HG03060 (cell line): ENCODE results near the gene PIGT.
"Not testable (repeated sequence)": the region's sequence is repeated elsewhere in the genome, so short reads cannot be mapped to it uniquely, and the experiment has no call there.

ENCODE experiments used
- ATAC-seq: cut with Tn5 transposase; IDR thresholded peaks from one replicate; pipeline ENCODE4 v1.9.1; 2021; ENCODE audit warnings: low read depth, moderate number of reproducible peaks; ENCODE audit not compliant: unreplicated experiment

The PIGT gene

DNA sequence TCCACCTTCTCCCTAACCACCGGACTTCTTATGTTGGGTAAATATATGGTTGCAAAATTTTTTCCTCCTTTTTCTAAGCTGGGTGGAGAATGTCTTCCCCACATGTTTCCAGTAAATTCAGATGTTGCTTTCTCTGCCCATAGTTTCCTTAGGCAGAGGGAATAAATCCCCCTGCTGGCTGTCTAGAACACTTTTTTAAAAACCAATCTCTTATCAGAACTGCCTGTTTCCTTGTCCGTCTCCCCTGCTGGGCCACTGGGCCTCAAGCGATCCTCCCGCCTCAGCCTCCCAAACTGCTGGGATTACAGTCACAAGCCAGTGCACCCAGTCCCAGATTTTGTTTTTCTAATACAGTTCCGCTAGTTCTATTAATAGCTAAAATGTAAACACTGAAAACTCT is 43.7 kb downstream of the PIGT start:
- no peak for ATAC-seq

DNA sequence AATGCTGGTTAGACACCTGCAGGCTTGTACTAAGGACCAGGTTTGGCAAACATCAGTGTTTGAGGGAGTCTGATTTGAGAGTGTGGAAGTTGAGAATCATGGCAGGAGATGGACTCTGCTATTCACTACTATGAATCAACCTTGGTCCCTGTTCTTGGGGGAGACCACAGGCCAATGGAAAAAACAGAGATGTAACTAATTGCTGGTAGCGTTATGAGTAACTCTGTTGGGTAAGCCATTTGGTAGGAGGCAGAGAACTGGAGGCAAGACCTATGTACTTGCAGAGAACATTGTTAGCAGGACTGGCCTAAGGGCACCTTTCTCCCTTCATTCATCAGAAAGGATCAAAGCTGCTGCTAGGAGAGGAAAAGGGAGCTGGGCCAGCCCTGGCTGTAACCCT is 45.3 kb downstream of the PIGT start:
- ATAC-seq = no peak

DNA sequence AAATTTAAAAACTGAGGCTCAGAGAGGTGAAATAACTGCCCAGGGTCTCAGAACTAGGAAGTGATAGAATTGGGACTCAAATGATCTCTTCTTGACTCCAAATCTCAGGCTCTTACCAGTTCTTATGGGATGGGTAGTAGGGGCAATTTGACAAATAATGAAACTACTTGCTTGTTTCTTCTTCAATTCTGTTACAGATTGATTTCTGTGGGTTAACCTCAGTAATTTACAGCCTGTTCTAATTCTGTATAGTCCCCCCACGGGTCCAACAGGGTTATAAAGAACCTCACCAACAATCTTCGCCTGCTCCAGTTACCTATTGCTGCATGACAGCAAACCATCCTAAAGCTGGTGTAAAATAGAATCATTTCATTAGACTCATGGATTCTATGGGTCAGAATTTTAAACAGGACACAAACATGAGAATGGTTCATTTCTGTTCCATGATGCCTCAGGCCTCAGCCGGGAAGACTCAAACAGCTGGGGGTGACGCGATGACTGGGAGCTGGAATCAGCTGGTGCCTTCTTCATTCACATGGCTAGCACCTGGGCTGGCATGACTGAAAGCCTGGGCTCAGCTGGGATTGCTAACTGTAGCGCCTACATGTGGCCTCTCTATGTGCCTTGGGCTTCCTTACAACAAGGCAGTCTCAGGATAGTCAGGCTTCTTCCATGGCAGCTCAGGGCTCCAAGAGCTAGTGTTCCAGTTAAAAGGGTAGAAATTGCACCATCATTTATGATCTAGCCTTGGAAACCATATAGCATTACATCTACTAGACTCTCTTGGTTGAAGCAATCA is 47.0 kb downstream of the PIGT start:
- no peak for ATAC-seq

DNA sequence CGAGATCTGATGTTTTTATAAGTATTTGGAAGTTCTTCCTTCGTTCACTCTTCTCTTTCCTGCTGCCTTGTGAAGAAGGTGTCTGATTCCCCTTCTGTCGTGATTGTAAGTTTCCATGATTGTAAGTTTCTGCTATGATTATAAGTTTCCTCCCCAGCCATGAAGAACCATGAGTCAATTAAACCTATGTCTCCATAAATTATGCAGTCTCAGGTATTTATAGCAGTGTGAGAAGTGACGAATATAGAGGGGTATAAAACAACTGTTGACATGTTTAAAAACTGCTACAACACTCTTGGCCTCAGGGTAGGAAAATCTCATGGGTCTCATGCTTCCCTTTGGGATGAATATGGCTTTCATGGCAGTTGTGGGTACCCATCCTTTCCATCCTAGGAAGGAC is 47.8 kb downstream of the PIGT start:
- no peak for ATAC-seq

DNA sequence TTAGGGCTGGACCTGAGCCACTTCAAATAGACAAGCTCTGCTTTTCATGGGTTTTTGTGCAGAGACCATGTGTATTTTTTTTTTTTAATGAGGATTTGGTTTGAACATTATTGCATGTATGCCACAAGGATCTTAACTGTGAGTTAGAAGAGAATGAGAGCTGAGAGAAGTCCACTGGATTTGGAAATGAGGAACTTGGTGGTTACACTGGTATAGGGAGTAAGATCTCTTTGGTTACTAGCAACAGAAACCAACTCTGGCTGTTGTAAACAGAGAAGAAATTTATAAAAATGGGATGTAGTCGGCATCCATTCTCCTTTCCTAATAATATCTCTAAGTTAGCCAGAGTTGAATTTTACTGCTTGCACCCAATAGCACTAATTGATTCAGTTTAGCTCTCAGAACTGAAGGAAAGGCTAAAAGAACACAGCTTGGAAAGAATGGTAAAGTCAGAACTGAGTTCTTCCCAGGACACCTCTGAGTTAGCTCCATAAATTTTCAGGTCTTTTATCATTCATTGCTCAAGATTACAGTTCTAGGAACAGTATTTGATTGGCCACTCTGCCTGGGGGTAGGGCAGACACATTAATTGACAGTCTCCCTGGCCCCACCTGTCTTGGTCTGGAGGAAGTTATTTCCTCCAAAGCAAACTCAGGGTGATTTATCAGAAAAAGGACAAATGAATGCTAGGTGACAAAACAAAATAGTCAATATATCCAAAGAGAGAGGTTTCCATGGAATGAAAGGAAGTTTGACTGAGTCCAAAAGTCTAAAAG is 49.7 kb downstream of the PIGT start:
- no peak for ATAC-seq

DNA sequence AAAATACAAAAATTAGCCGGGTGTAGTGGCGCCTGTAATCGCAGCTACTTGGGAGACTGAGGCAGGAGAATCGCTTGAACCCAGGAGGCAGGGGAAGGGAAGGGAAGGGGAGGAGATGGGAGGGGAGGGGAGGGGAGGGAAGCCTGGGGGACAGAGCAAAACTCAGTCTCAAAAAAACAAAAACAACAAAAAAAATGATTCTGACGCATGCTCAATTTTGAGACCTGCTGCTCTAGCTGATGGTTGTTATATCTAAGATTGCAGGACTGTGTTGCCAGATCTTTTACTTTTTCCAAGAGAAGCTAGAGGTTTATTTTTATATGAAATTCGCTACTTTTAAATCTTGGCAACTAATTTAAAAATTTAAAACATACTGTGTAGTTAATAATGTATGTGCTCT is 51.2 kb downstream of the PIGT start:
- no peak for ATAC-seq

DNA sequence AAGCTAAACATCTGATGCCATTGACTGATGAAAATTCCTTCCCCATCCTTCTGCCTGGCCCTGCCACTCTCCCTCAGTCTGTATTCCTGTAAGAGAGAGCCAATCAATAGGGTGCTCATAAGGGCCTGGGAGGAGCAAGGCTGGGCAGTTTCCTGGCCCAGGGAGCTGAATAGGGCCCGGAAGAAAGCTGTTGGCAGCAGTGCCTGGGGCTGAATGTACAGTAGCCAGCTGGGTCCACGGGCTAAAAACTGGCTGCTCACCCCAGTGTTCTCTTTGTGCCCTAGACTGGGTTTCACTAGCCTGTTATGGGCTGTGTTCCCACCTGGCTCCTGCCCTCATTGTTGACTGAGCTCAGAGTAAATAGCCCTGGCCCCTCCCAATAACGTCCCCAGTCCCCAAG is 51.9 kb downstream of the PIGT start:
- no peak for ATAC-seq

DNA sequence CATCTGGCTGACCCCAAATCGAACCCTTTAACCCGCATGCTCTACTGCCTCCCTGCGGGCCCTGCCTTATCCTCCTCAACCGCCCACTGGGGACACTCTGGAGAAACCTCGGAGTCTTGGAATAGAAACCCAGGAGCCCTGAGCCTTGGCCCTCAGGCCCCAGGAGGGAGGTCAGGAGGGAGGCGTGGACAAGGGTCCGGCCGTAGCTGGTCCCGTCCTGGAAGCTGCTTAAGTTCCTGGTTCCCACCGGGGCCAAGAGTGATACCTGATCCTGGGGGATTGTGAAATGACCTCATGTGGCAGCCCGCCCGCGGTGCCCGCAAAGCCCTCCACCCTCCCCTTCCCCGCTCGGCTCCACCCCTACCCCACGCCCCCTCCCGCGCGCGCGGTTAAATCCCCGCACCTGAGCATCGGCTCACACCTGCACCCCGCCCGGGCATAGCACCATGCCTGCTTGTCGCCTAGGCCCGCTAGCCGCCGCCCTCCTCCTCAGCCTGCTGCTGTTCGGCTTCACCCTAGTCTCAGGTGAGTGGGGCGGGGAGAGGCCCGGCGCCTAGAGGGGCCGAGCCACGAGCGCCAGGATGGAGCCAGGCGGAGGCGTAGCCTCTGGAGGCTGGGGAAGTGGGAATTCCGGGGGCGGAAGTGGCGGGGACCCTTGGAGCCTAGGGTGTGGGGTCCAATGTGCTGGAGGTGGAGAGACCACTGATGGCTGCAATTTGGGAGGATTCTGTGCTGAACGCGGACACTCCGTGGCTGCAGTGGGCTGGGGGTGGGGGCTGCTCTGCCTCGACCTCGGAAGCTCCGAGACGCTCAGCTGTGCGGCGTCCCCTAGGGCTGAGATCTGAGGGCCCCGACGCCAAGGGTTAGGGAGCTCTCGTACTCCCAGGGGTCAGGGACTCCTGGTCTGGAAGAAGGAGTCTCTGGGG is 53.7 kb downstream of the PIGT start, which contains the start of gene WFDC2:
Gene WFDC2 (plus strand): TSS at position 418 of the 926 bp plus-strand sequence. CDS start 29 bp downstream, at position 447.
- ATAC-seq = no peak

DNA sequence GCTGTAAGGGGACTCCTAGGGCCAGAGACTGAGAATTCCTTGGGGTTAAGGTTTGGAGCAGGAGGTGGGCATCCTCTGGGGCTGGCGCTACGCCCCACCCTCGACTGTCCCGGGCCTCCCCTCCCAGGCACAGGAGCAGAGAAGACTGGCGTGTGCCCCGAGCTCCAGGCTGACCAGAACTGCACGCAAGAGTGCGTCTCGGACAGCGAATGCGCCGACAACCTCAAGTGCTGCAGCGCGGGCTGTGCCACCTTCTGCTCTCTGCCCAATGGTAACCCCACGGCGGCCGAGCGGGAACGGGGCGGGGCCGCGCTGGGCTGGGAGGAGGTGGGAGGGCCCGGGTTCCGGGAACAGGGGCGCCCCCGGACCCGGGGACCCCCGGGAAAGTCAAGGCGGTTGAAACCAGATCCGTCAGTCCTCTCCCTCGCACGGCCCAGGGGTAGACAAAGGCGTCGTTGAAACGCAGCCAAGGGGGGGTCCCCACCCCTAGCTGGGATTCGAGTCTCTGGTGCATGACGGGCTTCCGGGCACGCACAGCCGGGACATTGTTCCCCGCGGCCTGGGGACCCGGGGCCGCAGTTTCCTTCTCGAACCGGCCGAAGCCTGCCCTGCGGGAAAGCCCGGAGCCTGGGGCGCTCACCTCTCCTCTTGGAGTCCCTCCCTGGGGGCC is 54.5 kb downstream of the PIGT start:
- ATAC-seq = no peak

DNA sequence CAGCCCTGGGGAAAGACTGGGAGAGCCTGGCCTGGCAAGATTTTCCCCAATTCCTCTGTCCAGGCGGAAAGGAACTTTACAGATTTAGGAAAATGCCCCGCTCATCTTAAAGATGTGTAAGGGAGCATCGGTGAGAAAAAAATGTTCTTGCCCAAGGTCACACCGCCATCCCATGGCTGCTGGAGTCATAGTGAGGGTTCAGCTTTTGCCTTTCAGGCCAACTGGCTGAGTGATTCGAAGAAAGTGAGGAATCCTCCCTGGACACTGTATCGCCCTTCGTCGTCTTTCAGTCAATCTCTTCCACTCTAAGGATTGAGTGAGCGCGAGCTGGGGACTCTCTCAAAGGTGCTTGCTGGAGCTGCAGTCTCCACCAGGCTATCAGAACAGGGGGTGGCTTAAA is 55.0 kb downstream of the PIGT start:
- ATAC-seq = no peak

DNA sequence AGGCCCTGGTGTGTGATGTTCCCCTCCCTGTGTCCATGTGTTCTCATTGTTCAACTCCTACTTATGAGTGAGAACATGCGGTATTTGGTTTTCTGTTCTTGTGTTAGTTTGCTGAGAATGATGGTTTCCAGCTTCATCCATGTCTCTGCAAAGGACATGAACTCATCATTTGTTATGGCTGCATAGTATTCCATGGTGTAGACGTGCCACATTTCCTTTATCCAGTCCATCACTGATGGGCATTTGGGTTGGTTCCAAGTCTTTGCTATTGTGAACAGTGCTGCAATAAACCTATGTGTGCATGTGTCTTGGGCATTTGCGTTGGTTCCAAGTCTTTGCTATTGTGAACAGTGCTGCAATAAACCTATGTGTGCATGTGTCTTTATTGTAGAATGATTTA is 56.3 kb downstream of the PIGT start:
- ATAC-seq = not testable (repeated sequence)
